Peyer's patch (tissue), 4 donors: Measurements from ENCODE around the gene ADAMTS1. TPM values are rescaled to one million over a fixed set of nuclear protein-coding genes. Genes with fewer than 3 reads are reported as not detected.

Source experiments
- DNase-seq, 3 donors: peaks; one replicate each; pipeline ENCODE4 v3.0.0-alpha.2; 2017 to 2019
- H3K27ac ChIP-seq, 4 donors: fragments of 200-600 bp; sonication (generic); one replicate each; pipeline ENCODE4 v1.5.1; 2016 to 2019
- H3K27me3 ChIP-seq, 2 donors: fragments of 200-600 bp; sonication (generic); one replicate each; pipeline ENCODE4 v1.5.1; 2019
- H3K36me3 ChIP-seq, 3 donors: fragments of 200-600 bp; sonication (generic); one replicate each; pipeline ENCODE4 v1.5.1; 2016 to 2019
- H3K4me1 ChIP-seq, 4 donors: fragments of 200-600 bp; sonication (generic); one replicate each; pipeline ENCODE4 v1.5.1; 2016 to 2019
- H3K4me3 ChIP-seq, 4 donors: fragments of 200-600 bp; sonication (generic); 1 replicate in 3 of 4; 2 replicates in 1 of 4; pipeline ENCODE4 v1.5.1; 2016 to 2019; ENCODE audit warnings: mild to moderate bottlenecking in 1 of 4
- H3K9me3 ChIP-seq, 4 donors: fragments of 200-600 bp; sonication (generic); one replicate each; pipeline ENCODE4 v1.5.1; 2016 to 2019; ENCODE audit warnings: mild to moderate bottlenecking in 1 of 4
- CTCF ChIP-seq, 6 experiments: fragments of 450-650 bp in 4 of 6; fragments of 200-600 bp in 2 of 6; sonication (generic) in 1 of 6; IDR thresholded peaks; one replicate each; pipeline ENCODE4 v1.5.1; 2017 to 2019; ENCODE audit warnings: antibody characterized with exemption in 6 of 6, mild to moderate bottlenecking in 3 of 6, moderate library complexity in 1 of 6
- POLR2A ChIP-seq, 2 donors: fragments of 450-650 bp; IDR thresholded peaks; one replicate each; pipeline ENCODE4 v1.5.1; 2017; ENCODE audit warnings: antibody characterized with exemption in 2 of 2, mild to moderate bottlenecking in 2 of 2, moderate library complexity in 2 of 2
- total RNA-seq, 4 donors: library from RNA; depleted of rRNA; stranded (reverse); fragments of >200 nt; gene quantifications; one replicate each; pipeline ENCODE4 v1.1.0, GENCODE V29; 2016

ADAMTS1 gene
- total RNA-seq, 4 donors from 2014 or later: 11.0 to 150 (median 28.8) TPM

GRCh38 chr21:26840201-26840600 is 5.0 kb downstream of the ADAMTS1 start:
- H3K9me3 ChIP-seq: no peaks in the 10 kb centered on the region
- TF ChIP-seq POLR2A (IDR thresholded peaks at IDR 0.05) (no peak), CTCF (IDR thresholded peaks at IDR 0.05) (no peak)
- H3K4me3 ChIP-seq: peak overlapping the region in 1 of 4 donors; percentile 21
- peaks cover 0 to 6% (median 0%) of the 10 kb centered on the region in 4 donors for H3K4me1 ChIP-seq
- H3K27ac ChIP-seq: peak overlapping the region in 1 of 4 donors; percentile 14
- DNase-seq: no peak
- peaks cover 0 to 30% (median 0%) of the 10 kb centered on the region in 3 donors for H3K36me3 ChIP-seq
- H3K27me3 ChIP-seq: no peaks in the 10 kb centered on the region

- Histone ChIP-seq H3K4me3 (no peak overlapping the region), H3K27me3 (no peaks in the 10 kb centered on the region), H3K4me1 (no peaks in the 10 kb centered on the region), H3K9me3 (no peaks in the 10 kb centered on the region), H3K36me3 (peaks cover 0 to 30% (median 0%) of the 10 kb centered on the region in 3 donors), H3K27ac (no peak overlapping the region)
- DNase-seq: no peak
- TF ChIP-seq POLR2A (IDR thresholded peaks at IDR 0.05) (no peak), CTCF (IDR thresholded peaks at IDR 0.05) (no peak)
Measured at GRCh38 chr21:26837539-26837938, 7.7 kb downstream of the ADAMTS1 start.

- no peaks in the 10 kb centered on the region for H3K4me1 ChIP-seq
- no peak overlapping the region for H3K27ac ChIP-seq
- H3K36me3 ChIP-seq: peaks cover 0 to 30% (median 0%) of the 10 kb centered on the region in 3 donors
- H3K27me3 ChIP-seq: no peaks in the 10 kb centered on the region
- no peak overlapping the region for H3K4me3 ChIP-seq
- no peak for TF ChIP-seq CTCF (IDR thresholded peaks at IDR 0.05)
- no peak for TF ChIP-seq POLR2A (IDR thresholded peaks at IDR 0.05)
- H3K9me3 ChIP-seq: no peaks in the 10 kb centered on the region
- no peak for DNase-seq
Measured at GRCh38 chr21:26836528-26836927, 8.7 kb downstream of the ADAMTS1 start.

GRCh38 chr21:26835714-26836265 is 9.4 kb downstream of the ADAMTS1 start:
- TF ChIP-seq CTCF (IDR thresholded peaks at IDR 0.05): no peak
- no peak for TF ChIP-seq POLR2A (IDR thresholded peaks at IDR 0.05)
- no peaks in the 10 kb centered on the region for H3K9me3 ChIP-seq
- H3K27ac ChIP-seq: no peak overlapping the region

GRCh38 chr21:26835027-26835713 is 10.0 kb downstream of the ADAMTS1 start:
- Histone ChIP-seq H3K27me3 (no peaks in the 10 kb centered on the region), H3K4me3 (no peak overlapping the region), H3K27ac (no peak overlapping the region), H3K9me3 (no peaks in the 10 kb centered on the region), H3K36me3 (peaks cover 0 to 27% (median 0%) of the 10 kb centered on the region in 3 donors), H3K4me1 (no peaks in the 10 kb centered on the region)
- no peak for DNase-seq
- no peak for TF ChIP-seq CTCF (IDR thresholded peaks at IDR 0.05)
- no peak for TF ChIP-seq POLR2A (IDR thresholded peaks at IDR 0.05)

More at GRCh38 chr21:26835714-26836265, 9.4 kb downstream of the ADAMTS1 start:
- DNase-seq: no peak
- Histone ChIP-seq H3K36me3 (peaks cover 0 to 30% (median 0%) of the 10 kb centered on the region in 3 donors), H3K27me3 (no peaks in the 10 kb centered on the region), H3K4me3 (no peak overlapping the region), H3K4me1 (no peaks in the 10 kb centered on the region)
